ENCODE data around the gene RBM4.
"Not testable (repeated sequence)": the region's sequence is repeated elsewhere in the genome, so short reads cannot be mapped to it uniquely, and the experiment has no call there.

Gene RBM4

GRCh38 chr11:66638177-66639065 is at the start of gene RBM4:
RBM4 (plus strand) TSS chr11:66638703; CDS start chr11:66639712, 1,009 bp downstream.
- DNase-seq, result peak; percentile 91 to 95

GRCh38 chr11:66589315-66589714 is 49.2 kb upstream of the RBM4 start:
- DNase-seq, result not testable (repeated sequence)

- no peak for DNase-seq
These were observed 48.4 kb upstream of the RBM4 start for GRCh38 chr11:66589996-66590675.

GRCh38 chr11:66591175-66591574 is 47.3 kb upstream of the RBM4 start:
- no peak for DNase-seq

GRCh38 chr11:66592457-66593302 is 45.8 kb upstream of the RBM4 start, which contains the start of the genes CCDC87 and CCS:
CCDC87 (minus strand) TSS chr11:66593063; CDS start chr11:66593015, 48 bp downstream.
CCS (plus strand) TSS chr11:66593185; CDS start chr11:66593262, 77 bp downstream.
- peak; percentile 99 for DNase-seq

GRCh38 chr11:66593303-66593635 is 45.2 kb upstream of the RBM4 start:
- DNase-seq, result no peak

GRCh38 chr11:66593650-66594049 is 44.9 kb upstream of the RBM4 start:
- DNase-seq, result no peak

- DNase-seq, result no peak
These were observed 43.1 kb upstream of the RBM4 start for GRCh38 chr11:66595245-66595904.

GRCh38 chr11:66598993-66599392 is 39.5 kb upstream of the RBM4 start:
- no peak for DNase-seq

GRCh38 chr11:66600219-66600618 is 38.3 kb upstream of the RBM4 start:
- DNase-seq, result no peak

GRCh38 chr11:66600631-66601233 is 37.8 kb upstream of the RBM4 start:
- no peak for DNase-seq

- no peak for DNase-seq
These were observed 35.4 kb upstream of the RBM4 start for GRCh38 chr11:66603072-66603471.

GRCh38 chr11:66604155-66604554 is 34.3 kb upstream of the RBM4 start:
- DNase-seq, result no peak

- DNase-seq, result not testable (repeated sequence)
These were observed 31.9 kb upstream of the RBM4 start for GRCh38 chr11:66606608-66607007.

- DNase-seq, result no peak
These were observed 31.2 kb upstream of the RBM4 start for GRCh38 chr11:66607126-66607834.

- DNase-seq, result no peak
These were observed 28.5 kb upstream of the RBM4 start for GRCh38 chr11:66609721-66610617.

GRCh38 chr11:66612458-66612857 is 26.0 kb upstream of the RBM4 start:
- no peak for DNase-seq

- DNase-seq, result no peak
These were observed 24.4 kb upstream of the RBM4 start for GRCh38 chr11:66614073-66614472.

- DNase-seq, result peak; percentile 97 to 98
These were observed 21.9 kb upstream of the RBM4 start, which contains the start of gene RBM14 for GRCh38 chr11:66616379-66617154. RBM14 (plus strand) TSS chr11:66616630; CDS start chr11:66616721, 91 bp downstream.

Measured in stimulated activated CD4-positive, alpha-beta T cell treated with anti-CD3 and anti-CD28 coated beads, Interleukin-2, amount 100 ng/mL, for 24 hours (primary cell).